ENCODE measurements around the gene VSIG10L.

The VSIG10L gene

GRCh38 chr19:51341976-51342580 is at the start of gene VSIG10L:
VSIG10L (minus strand) TSS chr19:51342139; CDS start chr19:51342124, 15 bp downstream.
- no peak for DNase-seq (ENCODE audit: low read depth)

- no peak for DNase-seq (ENCODE audit: low read depth)
These were observed 49.2 kb upstream of the VSIG10L start for GRCh38 chr19:51391073-51391611.

GRCh38 chr19:51389143-51389542 is 47.2 kb upstream of the VSIG10L start:
- no peak for DNase-seq (ENCODE audit: low read depth)

GRCh38 chr19:51387924-51388389 is 46.0 kb upstream of the VSIG10L start, which contains the start of gene LIM2:
LIM2 (minus strand) TSS chr19:51387974; CDS start chr19:51387443, 531 bp downstream.
- no peak for DNase-seq (ENCODE audit: low read depth)

GRCh38 chr19:51386882-51387520 is 45.1 kb upstream of the VSIG10L start:
- no peak for DNase-seq (ENCODE audit: low read depth)

- DNase-seq (ENCODE audit: low read depth) = no peak
These were observed 40.1 kb upstream of the VSIG10L start for GRCh38 chr19:51382004-51382403.

GRCh38 chr19:51380379-51380778 is 38.4 kb upstream of the VSIG10L start:
- no peak for DNase-seq (ENCODE audit: low read depth)

GRCh38 chr19:51377422-51377821 is 35.5 kb upstream of the VSIG10L start:
- no peak for DNase-seq (ENCODE audit: low read depth)

- DNase-seq (ENCODE audit: low read depth) = no peak
These were observed 33.7 kb upstream of the VSIG10L start for GRCh38 chr19:51375504-51376221.

- DNase-seq (ENCODE audit: low read depth) = peak; percentile 68
These were observed 30.9 kb upstream of the VSIG10L start, which contains the start of gene NKG7 for GRCh38 chr19:51372649-51373504. NKG7 (minus strand) TSS chr19:51372654; CDS start chr19:51372535, 119 bp downstream.

GRCh38 chr19:51372021-51372648 is 30.2 kb upstream of the VSIG10L start:
- no peak for DNase-seq (ENCODE audit: low read depth)

GRCh38 chr19:51371186-51371690 is 29.3 kb upstream of the VSIG10L start:
- DNase-seq (ENCODE audit: low read depth) = no peak

GRCh38 chr19:51370230-51370629 is 28.3 kb upstream of the VSIG10L start:
- DNase-seq (ENCODE audit: low read depth) = no peak

- DNase-seq (ENCODE audit: low read depth) = no peak
These were observed 26.7 kb upstream of the VSIG10L start, which contains the start of gene CLDND2 for GRCh38 chr19:51368366-51369282. CLDND2 (minus strand) TSS chr19:51369003; CDS start chr19:51368577, 426 bp downstream.

- DNase-seq (ENCODE audit: low read depth) = peak; percentile 97
These were observed 25.8 kb upstream of the VSIG10L start for GRCh38 chr19:51367565-51368365.

- no peak for DNase-seq (ENCODE audit: low read depth)
These were observed 25.3 kb upstream of the VSIG10L start for GRCh38 chr19:51367255-51367564.

GRCh38 chr19:51366389-51367254 is 24.7 kb upstream of the VSIG10L start:
- DNase-seq (ENCODE audit: low read depth) = peak; percentile 88

GRCh38 chr19:51365965-51366388 is 24.0 kb upstream of the VSIG10L start, which contains the start of gene ETFB:
ETFB (minus strand) TSS chr19:51366388; CDS start chr19:51366326, 62 bp downstream.
- DNase-seq (ENCODE audit: low read depth) = no peak

Data from stimulated activated CD8-positive, alpha-beta memory T cell treated with anti-CD3 and anti-CD28 coated beads, Interleukin-7, amount 100 ng/mL, for 24 hours (primary cell).